ENCODE data around the gene GRIK1.
"Not testable (repeated sequence)": the region's sequence is repeated elsewhere in the genome, so short reads cannot be mapped to it uniquely, and the experiment has no call there.

Gene GRIK1

DNA sequence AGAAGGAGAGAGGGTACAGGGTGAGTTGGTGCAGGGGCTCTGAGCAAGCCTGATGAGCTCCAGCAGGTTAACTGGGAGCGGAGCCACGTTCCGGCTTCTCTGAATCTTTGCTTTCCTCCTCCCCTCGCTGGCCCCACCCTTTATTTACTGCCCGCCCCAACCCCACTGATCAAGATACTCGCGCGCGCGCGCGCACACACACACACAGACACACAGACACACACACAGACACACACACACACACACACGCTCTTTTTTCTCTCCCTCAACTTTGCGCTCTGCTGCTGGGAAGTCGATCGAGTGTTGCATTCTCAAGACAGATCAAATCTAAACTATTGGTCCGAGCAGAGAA lies at the start of gene GRIK1:
Gene GRIK1, minus strand, starts transcription at position 73 of the 352 bp plus-strand sequence.
- no peak for DNase-seq

DNA sequence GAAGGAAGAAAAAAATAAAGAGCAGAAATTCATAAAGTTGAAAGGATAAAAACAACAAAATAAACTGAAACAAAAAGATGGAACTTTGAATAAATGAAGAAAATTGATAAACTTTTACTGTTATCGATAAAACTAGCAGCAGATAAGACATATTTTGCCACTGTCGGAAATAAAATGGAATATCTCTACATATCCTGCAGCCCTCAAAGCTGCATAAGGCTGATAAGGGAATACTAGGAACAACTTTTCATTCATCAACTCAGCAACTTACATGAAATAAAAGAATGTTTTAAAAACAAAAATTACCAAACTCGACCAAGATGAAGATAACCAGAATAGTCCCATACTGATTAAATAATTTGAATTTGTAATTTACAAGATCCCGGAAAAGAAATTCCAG lies 48.0 kb upstream of the GRIK1 start:
- DNase-seq, result no peak

GRCh38 chr21:29985866-29986265 lies 46.1 kb upstream of the GRIK1 start:
- no peak for DNase-seq

DNA sequence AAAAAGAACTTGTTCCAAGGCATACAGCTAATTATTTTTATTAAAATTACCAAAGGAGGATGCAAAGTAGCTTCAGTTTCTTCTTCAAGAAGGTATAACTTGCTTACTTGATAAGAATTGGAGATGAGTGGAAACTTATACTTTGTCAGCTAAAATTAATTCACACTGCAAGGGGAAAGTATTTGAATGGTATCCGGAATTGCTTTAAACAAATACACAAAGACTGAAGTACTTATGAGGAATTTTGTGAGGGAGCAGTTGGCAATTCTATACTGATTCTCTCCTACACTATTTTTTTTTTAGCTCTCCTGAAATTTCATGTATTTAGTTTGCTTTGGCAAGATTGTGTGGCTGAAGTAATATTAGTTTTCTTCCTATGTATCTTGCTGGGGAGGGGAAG lies 39.2 kb upstream of the GRIK1 start:
- DNase-seq, result no peak

GRCh38 chr21:29975776-29976175 lies 36.0 kb upstream of the GRIK1 start:
- no peak for DNase-seq

DNA sequence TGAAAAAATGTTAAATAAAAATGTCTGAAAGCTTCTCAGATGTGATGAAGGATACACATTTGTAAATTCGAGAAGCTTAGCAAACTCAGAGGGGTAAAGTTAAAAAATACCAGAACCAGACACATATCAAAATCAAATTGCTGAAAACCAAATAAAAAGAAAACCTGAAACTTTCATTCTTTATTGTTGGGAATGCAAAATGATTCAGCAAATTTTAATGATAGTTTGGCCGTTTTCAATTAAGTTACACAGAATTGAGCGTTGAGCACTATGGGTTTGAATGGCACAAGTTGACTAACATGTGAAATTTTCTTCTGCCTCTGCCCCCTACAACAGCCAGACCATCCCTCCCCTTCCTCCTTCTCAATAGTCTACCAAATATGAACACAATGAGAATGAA lies 33.5 kb upstream of the GRIK1 start:
- DNase-seq, result no peak

DNA sequence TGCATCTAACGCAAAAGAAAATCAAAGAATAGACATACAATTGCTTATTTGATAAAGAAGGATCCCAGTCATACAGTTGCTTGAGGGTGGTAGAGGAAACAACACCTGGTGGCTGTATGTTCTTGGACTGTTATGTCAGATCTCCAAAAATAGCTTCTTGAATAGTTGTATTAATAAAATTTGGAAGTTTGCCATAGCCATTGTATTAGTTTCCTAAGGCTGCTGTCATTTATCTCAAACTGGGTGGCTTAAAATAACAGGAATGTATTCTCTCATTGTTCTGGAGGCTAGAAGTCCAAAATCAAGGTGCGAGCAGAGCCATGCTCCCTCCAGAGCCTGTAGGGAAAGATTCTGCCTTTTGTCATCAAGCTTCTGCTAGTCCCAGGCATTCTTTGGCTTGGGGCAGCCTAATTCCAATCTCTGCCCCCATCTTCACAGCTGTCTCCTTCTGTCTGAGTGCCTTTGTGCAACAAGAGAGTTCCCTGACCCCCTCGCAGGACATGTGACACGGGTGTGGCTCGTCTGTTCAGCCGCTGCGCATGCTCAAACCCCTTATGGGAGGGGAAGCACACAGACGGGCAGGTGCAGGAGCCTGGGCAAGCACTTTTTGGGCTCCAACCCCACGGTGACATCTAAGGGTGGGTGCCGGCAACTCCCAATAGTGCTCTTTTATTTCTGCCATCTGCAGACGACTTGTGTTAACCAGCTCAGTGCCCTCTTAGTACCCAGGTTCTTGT lies 21.7 kb upstream of the GRIK1 start:
- DNase-seq, result no peak

DNA sequence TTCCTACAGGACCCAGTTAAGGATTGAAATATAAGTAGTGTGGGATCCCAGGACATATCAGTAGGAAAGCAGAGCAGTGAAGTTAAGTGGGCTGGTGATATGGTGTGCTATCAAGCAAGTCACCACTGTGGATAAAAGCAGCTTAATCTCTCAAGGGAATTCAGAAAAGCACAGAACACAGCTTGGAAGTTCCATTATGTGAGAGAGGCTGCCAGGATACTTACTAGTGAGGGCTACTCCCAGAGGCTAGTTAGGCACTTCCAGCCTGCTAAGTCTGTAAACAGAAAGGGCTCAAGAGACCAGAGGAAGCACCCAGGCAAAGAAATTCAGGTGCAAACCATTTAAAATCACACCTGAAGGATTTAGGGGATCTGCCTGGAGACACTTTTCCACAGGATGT lies 18.8 kb upstream of the GRIK1 start:
- no peak for DNase-seq

DNA sequence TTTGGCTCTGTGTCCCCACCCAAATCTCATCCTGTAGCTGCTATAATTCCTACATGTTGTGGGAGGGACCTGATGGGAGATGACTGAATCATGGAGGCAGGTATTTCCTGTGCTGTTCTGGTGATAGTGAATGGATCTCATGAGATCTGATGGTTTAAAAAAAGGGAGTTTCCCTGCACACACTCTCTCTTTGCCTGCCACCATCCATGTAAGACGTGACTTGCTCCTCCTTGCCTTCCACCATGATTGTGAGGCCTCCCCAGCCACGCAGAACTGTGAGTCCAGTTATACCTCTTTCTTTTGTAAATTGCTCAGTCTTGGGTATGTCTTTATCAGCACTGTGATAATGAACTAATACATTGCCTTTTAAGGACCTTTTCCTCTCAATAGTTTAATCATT lies 18.2 kb upstream of the GRIK1 start:
- DNase-seq, result not testable (repeated sequence)

DNA sequence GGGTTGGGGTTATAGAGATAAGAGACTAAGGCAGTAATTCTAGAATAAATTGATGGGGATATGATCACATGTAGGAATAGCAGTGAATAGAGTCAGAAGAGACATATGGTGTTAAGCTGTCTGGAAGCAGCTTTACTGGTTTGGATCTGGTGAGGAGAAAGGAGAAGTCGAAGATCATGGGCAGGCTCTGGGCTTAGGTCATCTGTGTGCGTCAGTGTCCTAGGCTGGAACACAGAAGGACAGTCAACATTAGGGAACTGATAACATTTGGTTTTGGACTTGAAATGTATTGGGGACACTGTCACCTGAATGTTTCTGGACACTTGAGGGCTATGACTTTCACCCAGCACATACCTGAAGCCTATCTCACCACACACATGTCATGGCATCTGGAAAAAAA lies 13.9 kb upstream of the GRIK1 start:
- no peak for DNase-seq

GRCh38 chr21:29953072-29953471 lies 13.3 kb upstream of the GRIK1 start:
- no peak for DNase-seq

DNA sequence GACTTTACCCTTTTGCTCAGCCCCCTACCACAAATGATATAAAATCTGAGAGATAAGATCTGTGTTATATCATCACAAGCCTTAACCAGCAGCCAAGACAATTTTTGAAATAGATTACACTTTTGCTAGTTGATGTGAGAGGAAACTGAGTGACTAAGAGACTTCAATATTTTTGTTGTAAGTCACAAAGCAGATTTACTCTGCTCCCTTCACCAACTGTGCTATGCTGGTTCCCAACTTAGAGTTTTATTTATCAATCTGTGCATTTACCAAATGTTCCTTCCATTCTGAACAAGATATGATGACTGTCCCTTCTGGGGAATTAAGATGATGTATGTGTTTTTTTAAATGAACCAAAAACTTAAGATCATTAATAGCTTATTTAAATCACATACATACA lies 12.1 kb upstream of the GRIK1 start:
- DNase-seq, result no peak

GRCh38 chr21:29949991-29950390 lies 10.2 kb upstream of the GRIK1 start:
- no peak for DNase-seq

GRCh38 chr21:29947119-29947518 lies 7.3 kb upstream of the GRIK1 start:
- DNase-seq, result no peak

DNA sequence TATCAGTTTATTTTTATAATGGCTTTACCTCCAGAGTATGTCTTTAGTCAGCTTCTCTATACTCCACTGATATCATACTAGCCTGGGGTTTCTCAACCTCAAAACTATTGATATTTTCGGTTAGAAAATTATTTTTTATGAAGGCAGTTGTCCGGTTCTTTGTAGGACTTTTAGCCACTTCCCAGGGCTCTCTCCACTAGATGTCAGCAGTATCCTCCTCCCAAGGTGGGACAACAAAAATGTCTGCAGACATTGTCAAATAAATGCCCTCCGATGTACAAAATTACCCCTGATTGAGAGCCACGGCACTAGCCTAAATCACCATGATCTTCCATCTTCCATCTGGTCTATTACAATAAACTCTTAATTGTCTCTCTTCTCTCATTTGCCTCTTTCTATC lies 4.1 kb upstream of the GRIK1 start:
- no peak for DNase-seq

DNA sequence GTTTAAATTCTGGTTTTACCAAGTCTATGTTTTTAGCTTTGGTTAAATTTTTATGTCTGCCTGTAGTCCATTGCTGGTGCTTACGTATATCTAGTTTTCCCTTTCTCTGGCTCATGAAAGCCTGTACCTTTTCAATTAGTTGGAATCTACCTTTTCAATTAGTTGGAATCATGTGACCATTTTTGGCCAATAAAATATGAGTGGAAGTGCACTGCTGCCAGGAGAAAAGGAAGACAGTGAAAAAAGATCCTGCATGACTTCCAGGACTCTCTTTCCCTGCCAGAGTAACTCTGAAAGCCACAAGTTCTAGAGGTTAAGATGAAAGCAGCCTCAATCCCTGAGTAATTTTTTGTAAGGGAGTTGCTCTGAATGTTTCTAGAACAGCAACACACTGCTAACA lies 2.2 kb upstream of the GRIK1 start:
- no peak for DNase-seq

GRCh38 chr21:29940991-29941390 lies 1.2 kb upstream of the GRIK1 start:
- no peak for DNase-seq

DNA sequence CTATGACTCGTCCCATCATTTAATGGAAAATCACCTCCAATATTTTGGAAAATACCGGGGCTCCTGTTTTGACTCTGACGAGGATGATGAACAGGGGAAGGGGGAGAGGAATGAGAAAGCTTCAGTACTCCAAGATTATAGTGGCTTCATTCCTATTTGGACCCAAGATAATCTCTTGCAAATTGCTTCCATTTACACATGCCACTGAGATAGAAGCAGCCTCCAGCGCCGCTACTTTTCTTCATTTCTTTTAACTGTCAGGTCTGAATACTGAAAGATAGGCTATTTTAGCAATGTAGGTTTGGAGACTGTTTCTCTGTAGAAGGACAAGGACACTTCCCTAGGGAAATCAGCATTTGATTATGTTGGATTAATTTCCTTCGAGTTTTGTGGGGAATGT lies 565 bp upstream of the GRIK1 start:
- no peak for DNase-seq

- no peak for DNase-seq
Measured at GRCh38 chr21:29939104-29939923, 482 bp downstream of the GRIK1 start.

DNA sequence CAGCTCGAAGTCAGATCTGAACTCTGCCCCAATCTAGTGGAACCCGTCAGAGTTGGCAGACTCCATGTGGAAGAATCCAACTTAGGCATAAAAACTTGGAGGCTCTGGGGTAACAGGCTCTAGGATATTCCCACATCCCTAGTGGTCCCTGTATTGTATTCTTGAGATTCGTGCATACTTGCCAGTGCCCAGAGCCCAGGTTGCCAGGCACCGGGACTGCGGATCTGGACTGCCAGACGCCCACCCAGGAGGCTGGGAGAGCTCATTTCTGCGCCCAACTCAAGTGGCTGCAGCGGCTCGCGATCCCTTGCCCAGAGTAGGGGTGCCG lies 1.1 kb downstream of the GRIK1 start:
- DNase-seq, result no peak

DNA sequence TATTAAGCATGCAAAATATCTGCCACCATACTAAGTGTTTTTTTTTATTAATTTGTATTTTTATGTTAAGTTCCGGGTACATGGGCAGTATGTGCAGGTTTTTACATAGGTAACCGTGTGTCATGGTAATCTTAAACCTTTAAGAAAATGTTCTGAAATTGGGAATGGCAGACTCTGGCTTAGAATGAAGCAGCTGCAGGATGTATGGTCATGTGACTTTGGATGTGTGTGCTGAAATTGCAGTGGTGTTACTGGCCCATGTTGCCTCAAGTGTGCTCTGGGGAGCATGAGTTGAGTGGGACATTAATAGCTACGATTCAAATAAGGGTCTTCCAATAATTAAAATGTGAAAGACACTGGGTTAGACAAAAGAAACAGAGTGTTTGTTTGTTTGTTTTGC lies 6.7 kb downstream of the GRIK1 start:
- DNase-seq, result no peak

- DNase-seq, result no peak
Measured at GRCh38 chr21:29928537-29928936, 11.3 kb downstream of the GRIK1 start.

DNA sequence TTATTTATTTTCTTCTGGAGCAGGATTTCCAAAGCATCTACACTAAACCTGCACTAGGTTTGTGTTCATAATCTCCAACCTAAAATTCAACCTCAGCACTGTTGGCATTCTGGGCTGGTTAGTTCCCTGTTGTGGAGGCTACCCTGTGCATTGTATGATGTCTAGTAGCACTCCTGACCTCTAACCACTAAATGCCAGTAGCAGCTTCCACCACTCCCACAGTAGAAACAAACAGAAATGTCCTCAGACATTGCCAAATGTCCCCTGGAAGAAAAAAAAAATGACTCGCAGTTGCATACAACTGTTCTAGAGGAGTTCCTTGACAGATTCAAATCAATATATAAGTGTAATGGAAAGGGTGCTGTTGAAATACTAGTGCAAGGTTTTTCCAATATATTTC lies 18.9 kb downstream of the GRIK1 start:
- no peak for DNase-seq

DNA sequence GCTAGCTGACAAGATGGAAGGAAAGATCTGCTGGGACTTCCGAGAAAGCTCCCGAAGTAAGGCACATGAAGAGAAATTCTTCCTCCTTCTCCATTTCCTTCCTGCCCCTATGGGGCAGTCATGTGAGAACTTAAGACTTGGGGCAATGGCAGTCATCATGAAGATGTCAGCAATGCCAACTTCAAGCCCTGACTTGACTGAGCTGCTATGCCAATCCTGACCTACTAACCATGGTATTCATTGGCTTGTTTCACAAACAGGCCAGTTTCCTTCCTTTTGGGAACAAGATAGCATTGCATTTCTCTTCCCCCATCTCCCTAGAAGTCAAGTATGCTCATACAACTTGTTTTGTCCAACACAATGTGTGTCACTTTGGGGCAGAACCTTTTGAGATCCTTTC lies 25.5 kb downstream of the GRIK1 start:
- DNase-seq, result no peak

- DNase-seq, result no peak
Measured at GRCh38 chr21:29909571-29909970, 30.2 kb downstream of the GRIK1 start.

All from NCI-H1092 (cell line).